Fibroblast of the aortic adventitia (primary cell): ENCODE results near the gene MREG. TPM values are rescaled to one million over a fixed set of nuclear protein-coding genes. Genes with fewer than 3 reads are reported as not detected.
A peak's percentile ranks its signal among the peaks of the same experiment; 100 is the strongest.
"Not testable (repeated sequence)": the region's sequence is repeated elsewhere in the genome, so short reads cannot be mapped to it uniquely, and the experiment has no call there.

ENCODE experiments used
- DNase-seq: peaks from one replicate; pipeline ENCODE4 v3.0.0-alpha.2; 2010; ENCODE audit warnings: low read depth
- H3K4me3 ChIP-seq: 2 replicates; pipeline ENCODE4 v1.5.1; 2011; ENCODE audit warnings: low read depth, mild to moderate bottlenecking, control low read depth, low read length, moderate library complexity
- total RNA-seq: library from RNA; depleted of rRNA; stranded (reverse); fragments of >200 nt; gene quantifications from 2 replicates; pipeline ENCODE4 v1.2.3, GENCODE V29; 2012; ENCODE audit warnings: low replicate concordance
- TF ChIP-seq, protein P1 (sequence below): IDR thresholded peaks from 2 replicates; pipeline ENCODE4 v1.5.1; 2011; ENCODE audit warnings: mild to moderate bottlenecking, low read length, control low read depth, inconsistent platforms; ENCODE audit not compliant: insufficient read depth

The MREG gene
- total RNA-seq, 1 donor, result 2.8 TPM

DNA sequence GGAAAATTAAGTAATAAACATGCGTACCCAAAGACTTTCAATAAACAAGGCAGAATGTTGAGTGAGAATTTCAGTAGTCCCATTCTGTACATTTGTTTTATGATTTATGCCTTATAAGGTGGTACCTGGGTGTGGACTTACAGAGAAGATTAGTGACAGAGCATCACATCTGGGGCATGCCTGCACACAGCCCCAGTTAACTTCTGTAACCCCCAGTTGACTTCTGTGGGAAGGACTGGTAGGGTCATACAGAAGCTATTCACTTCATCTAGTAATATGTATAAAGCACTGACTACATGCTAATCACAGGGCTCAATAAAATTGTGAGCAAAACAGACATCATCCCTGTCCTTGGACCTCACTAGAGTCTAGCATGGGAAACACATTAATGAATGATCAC, 16.1 kb downstream of the MREG start:
- DNase-seq, result no peak
- TF ChIP-seq, protein P1, sequence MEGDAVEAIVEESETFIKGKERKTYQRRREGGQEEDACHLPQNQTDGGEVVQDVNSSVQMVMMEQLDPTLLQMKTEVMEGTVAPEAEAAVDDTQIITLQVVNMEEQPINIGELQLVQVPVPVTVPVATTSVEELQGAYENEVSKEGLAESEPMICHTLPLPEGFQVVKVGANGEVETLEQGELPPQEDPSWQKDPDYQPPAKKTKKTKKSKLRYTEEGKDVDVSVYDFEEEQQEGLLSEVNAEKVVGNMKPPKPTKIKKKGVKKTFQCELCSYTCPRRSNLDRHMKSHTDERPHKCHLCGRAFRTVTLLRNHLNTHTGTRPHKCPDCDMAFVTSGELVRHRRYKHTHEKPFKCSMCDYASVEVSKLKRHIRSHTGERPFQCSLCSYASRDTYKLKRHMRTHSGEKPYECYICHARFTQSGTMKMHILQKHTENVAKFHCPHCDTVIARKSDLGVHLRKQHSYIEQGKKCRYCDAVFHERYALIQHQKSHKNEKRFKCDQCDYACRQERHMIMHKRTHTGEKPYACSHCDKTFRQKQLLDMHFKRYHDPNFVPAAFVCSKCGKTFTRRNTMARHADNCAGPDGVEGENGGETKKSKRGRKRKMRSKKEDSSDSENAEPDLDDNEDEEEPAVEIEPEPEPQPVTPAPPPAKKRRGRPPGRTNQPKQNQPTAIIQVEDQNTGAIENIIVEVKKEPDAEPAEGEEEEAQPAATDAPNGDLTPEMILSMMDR, result no peak
- H3K4me3 ChIP-seq, result no peak overlapping the region

DNA sequence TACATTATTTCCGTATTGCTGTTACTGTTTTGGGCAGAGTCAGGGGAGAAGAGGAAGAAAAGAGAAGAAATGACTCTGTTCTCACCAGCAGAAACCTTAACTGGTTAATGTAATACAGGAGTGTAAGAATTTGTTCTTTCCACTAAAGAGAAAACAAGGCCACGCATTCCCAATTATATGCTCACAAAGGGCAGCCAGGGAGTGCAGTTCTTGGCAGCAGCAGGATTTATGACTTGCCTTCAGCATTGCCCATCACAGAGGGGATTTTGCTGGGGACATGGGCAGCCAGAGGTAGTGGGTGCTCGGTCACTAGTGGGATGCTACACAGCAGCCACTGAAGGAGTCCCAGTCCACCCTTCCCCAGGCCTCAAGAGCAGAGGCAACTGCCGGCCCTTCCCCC, 18.4 kb downstream of the MREG start:
- DNase-seq, result no peak
- TF ChIP-seq, protein P1, result no peak
- no peak overlapping the region for H3K4me3 ChIP-seq

DNA sequence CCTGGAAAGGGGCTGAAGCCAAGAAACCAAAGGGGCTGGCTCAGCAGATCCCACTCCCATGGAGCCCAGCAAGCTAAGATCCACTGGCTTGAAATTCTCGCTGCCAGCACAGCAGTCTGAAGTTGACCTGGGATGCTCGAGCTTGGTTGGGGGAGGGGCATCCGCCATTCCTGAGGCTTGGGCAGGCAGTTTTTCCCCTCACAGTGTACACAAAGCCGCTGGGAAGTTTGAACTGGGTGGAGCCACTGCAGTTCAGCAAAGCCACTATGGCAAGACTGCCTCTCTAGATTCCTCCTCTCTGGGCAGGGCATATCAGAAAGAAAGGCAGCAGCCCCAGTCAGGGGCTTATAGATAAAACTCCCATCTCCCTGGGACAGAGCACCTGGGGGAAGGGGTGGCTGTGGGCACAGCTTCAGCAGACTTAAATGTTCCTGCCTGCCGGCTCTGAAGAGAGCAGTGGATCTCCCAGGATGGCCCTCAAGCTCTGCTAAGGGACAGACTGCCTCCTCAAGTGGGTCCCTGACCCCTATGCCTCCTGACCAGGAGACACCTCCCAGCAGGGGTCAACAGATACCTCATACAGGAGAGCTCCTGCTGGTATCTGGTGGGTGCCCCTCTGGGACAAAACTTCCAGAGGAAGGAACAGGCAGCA, 24.7 kb downstream of the MREG start:
- H3K4me3 ChIP-seq, result not testable (repeated sequence)

DNA sequence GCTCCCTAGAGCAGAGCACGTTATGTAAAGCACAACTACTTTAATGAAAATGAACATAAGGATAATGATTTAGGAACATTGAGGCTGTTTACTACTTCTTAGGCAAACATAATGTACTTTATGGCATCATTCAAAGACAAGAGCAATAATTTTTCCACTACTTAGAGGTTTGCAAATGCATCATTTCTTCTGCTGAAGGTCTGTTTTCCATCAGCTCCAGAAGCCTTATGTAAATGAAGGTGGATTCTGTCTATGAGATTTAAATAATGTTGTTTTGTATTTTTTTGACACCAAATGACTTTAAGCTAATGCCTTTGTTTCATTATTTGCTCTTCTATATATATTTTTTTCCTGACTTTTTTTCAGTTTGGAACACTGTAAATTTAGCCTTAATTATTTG, 28.1 kb downstream of the MREG start:
- H3K4me3 ChIP-seq, result no peak overlapping the region
- DNase-seq, result no peak
- TF ChIP-seq, protein P1, result no peak

More for the DNA sequence above, 24.7 kb downstream of the MREG start:
- not testable (repeated sequence) for DNase-seq

DNA sequence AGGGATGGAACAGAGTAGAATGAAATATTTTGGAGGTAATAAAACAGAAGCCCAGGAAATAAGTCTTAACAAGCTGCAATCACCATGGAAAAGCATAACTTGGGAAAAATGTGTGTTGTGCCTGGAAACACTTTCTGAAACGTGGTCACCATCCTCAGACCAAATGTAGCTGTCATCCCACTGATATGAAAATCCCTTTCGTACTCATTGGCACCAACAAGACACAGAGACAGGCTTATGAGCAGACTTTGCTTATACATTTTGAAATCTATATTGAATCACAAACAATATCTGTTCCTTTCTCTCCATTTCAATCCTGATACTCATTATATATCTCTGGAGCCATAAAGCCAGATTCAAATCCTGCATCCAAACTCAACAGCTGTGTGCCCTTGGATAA, 28.7 kb downstream of the MREG start:
- TF ChIP-seq, protein P1, result no peak
- no peak for DNase-seq

DNA sequence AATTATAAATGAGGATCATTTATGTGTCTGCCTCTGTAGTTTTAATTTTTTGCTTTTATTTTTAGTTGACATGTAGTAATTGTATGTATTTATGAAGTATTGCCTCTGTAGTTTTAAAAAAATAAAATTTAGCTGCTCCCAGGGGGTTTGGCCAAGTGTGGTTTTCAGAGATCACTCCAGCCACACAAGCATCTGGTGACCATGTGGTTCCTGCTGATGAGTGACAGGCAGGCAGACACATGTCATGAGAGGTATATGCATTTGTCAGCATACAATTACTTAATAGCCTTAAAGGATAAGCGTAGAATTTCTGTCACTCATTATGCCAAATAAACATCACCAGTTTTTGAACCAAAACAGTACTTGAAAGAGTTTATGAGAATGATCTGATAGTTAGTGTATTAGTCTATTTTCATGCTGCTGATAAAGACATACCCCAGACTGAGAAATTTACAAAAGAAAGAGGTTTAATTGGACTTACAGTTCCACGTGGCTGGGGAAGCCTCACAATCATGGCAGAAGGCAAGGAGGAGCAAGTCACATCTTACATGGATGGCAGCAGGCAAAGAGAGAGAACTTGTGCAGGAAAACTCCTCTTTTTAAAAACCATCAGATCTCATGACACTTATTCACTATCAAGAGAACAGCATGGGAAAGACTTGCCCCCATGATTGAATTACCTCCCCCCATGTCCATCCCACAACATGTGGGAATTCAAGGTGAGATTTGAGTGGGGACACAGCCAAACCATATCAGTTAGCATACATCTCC, 29.6 kb downstream of the MREG start:
- DNase-seq, result no peak
- no peak overlapping the region for H3K4me3 ChIP-seq
- TF ChIP-seq, protein P1, result no peak

More for the DNA sequence above, 28.7 kb downstream of the MREG start:
- no peak overlapping the region for H3K4me3 ChIP-seq

DNA sequence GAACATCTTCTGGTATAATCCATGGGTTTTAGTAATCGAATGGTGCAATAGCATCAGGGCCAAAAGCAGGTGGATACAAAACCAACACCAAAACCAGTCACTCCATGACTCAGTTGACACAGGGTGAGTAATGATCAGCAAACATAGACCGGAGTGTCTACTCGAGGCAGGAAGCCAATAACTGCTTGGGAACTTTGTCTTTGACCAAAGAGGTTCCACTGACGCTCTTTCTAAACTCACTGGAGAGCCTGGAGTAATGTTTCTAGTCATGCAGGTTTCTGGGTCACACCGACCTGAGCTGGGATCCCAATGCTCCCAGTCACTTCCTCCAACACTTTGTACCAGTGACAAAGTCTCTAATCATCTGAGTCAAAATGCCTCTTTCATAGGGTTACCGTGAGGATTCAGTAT, 30.9 kb downstream of the MREG start:
- H3K4me3 ChIP-seq, result no peak overlapping the region
- DNase-seq, result peak; percentile 36
- TF ChIP-seq, protein P1, result no peak
